ENCODE data around the gene EPHB1.

Gene EPHB1

GRCh38 chr3:134867277-134867676 lies 72.2 kb downstream of the EPHB1 start:
- Histone ChIP-seq H3K4me3 (ENCODE audit: low read depth in 1 of 2, low read length in 1 of 2) (no peak overlapping the region), H3K4me1 (ENCODE audit: control insufficient read depth in 1 of 2, insufficient read depth in 1 of 2, low read depth in 1 of 2, low read length in 1 of 2) (peaks cover 0 to 8% of the 10 kb centered on the region in 2 experiments), H3K9me3 (no peaks in the 10 kb centered on the region), H3K27me3 (no peaks in the 10 kb centered on the region), H3K36me3 (no peaks in the 10 kb centered on the region), H3K27ac (no peak overlapping the region)
- TF ChIP-seq CTCF (IDR thresholded peaks at IDR 0.05), result no peak

- H3K4me3 ChIP-seq (ENCODE audit: low read depth in 1 of 2, low read length in 1 of 2), result no peak overlapping the region
- H3K36me3 ChIP-seq, result no peaks in the 10 kb centered on the region
- no peaks in the 10 kb centered on the region for H3K9me3 ChIP-seq
- H3K27ac ChIP-seq, result no peak overlapping the region
- no peak for TF ChIP-seq CTCF (IDR thresholded peaks at IDR 0.05)
- H3K27me3 ChIP-seq, result no peaks in the 10 kb centered on the region
- H3K4me1 ChIP-seq (ENCODE audit: control insufficient read depth in 1 of 2, insufficient read depth in 1 of 2, low read depth in 1 of 2, low read length in 1 of 2), result peaks cover 0 to 6% of the 10 kb centered on the region in 2 experiments
These were observed 74.2 kb downstream of the EPHB1 start for GRCh38 chr3:134869153-134869726.

- Histone ChIP-seq H3K36me3 (no peaks in the 10 kb centered on the region), H3K9me3 (no peaks in the 10 kb centered on the region), H3K27ac (no peak overlapping the region), H3K4me3 (ENCODE audit: low read depth in 1 of 2, low read length in 1 of 2) (no peak overlapping the region), H3K4me1 (ENCODE audit: control insufficient read depth in 1 of 2, insufficient read depth in 1 of 2, low read depth in 1 of 2, low read length in 1 of 2) (no peaks in the 10 kb centered on the region), H3K27me3 (no peaks in the 10 kb centered on the region)
- no peak for TF ChIP-seq CTCF (IDR thresholded peaks at IDR 0.05)
These were observed 76.8 kb downstream of the EPHB1 start for GRCh38 chr3:134871818-134872217.

- no peaks in the 10 kb centered on the region for H3K27me3 ChIP-seq
- no peak overlapping the region for H3K4me3 ChIP-seq (ENCODE audit: low read depth in 1 of 2, low read length in 1 of 2)
- no peaks in the 10 kb centered on the region for H3K9me3 ChIP-seq
- no peak overlapping the region for H3K27ac ChIP-seq
- TF ChIP-seq CTCF (IDR thresholded peaks at IDR 0.05), result no peak
- no peaks in the 10 kb centered on the region for H3K36me3 ChIP-seq
- H3K4me1 ChIP-seq (ENCODE audit: control insufficient read depth in 1 of 2, insufficient read depth in 1 of 2, low read depth in 1 of 2, low read length in 1 of 2), result no peaks in the 10 kb centered on the region
These were observed 77.7 kb downstream of the EPHB1 start for GRCh38 chr3:134872440-134873388.

GRCh38 chr3:134873789-134874188 lies 78.7 kb downstream of the EPHB1 start:
- TF ChIP-seq CTCF (IDR thresholded peaks at IDR 0.05), result no peak
- Histone ChIP-seq H3K4me3 (ENCODE audit: low read depth in 1 of 2, low read length in 1 of 2) (no peak overlapping the region), H3K36me3 (no peaks in the 10 kb centered on the region), H3K27me3 (no peaks in the 10 kb centered on the region), H3K27ac (no peak overlapping the region), H3K9me3 (no peaks in the 10 kb centered on the region), H3K4me1 (ENCODE audit: control insufficient read depth in 1 of 2, insufficient read depth in 1 of 2, low read depth in 1 of 2, low read length in 1 of 2) (no peaks in the 10 kb centered on the region)

Measured in neutrophil (primary cell).